SH-SY5Y (cell line): ENCODE measurements around the gene GPR180.

Source experiments
- GATA2 ChIP-seq: IDR thresholded peaks from 2 replicates; pipeline ENCODE4 v1.6.1; 2011; ENCODE audit warnings: mild to moderate bottlenecking, low read depth, low read length
- GATA3 ChIP-seq: IDR thresholded peaks from 2 replicates; pipeline ENCODE4 v1.6.1; 2011; ENCODE audit warnings: low read depth, mild to moderate bottlenecking, low read length, moderate library complexity

DNA sequence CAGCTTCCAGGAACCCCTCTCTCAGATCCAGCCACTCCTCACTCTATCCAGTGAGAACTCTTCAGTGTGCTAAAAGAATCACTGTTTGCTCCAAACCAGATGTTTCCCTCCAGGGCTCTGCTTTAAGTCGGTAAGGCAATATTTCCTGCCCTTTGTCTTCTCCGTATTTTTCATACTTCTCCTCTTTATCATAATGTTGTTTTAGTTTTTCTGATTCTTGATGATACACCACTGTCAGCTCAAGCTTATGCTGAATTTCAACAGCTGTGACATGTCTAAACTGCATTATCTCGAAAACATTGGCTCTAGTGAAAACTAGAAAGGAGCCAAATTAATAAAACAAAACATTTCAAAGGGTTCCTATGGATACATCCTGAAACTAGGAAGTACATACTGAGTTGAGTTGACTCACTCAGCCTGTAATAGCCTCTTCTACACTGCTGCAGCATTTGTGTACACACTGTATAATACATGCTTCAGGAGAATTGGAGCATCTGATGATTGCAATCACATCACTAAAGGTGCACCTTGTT is 39.8 kb downstream of the GPR180 start:
- no peak for TF ChIP-seq GATA2
- no peak for TF ChIP-seq GATA3
